ENCODE results near the gene BOLA2. TPM values are rescaled to one million over a fixed set of nuclear protein-coding genes. Genes with fewer than 3 reads are reported as not detected.
A peak's percentile ranks its signal among the peaks of the same experiment; 100 is the strongest.
"Not testable (repeated sequence)": the region's sequence is repeated elsewhere in the genome, so short reads cannot be mapped to it uniquely, and the experiment has no call there.

BOLA2 gene
- 1 to 10 TPM; 2.0 to 6.4 (median 4.2) TPM for polyA plus RNA-seq (ENCODE audit: insufficient read length in 10 of 10)
- long read RNA-seq, donor 1, transcript BOLA2-201 (3 exons, 1,012 nt): major isoform, 12 of 12 reads
- long read RNA-seq, donor 1, partial matches to known transcripts: 0 of 12 reads
- long read RNA-seq, donor 1, other reads (novel, unspliced or antisense): 0 of 12 reads
- long read RNA-seq, donor 2, transcript BOLA2-201 (3 exons, 1,012 nt): major isoform, 14 of 22 reads
- long read RNA-seq, donor 2, partial matches to known transcripts: 0 of 22 reads
- long read RNA-seq, donor 2, other reads (novel, unspliced or antisense): 8 of 22 reads
- long read RNA-seq, donor 3: 0 reads
- long read RNA-seq, donor 4, transcript BOLA2-201 (3 exons, 1,012 nt): major isoform, 17 of 23 reads
- long read RNA-seq, donor 4, partial matches to known transcripts: 6 of 23 reads
- long read RNA-seq, donor 4, other reads (novel, unspliced or antisense): 0 of 23 reads
- long read RNA-seq, donor 5, transcript BOLA2-201 (3 exons, 1,012 nt): major isoform, 21 of 52 reads
- long read RNA-seq, donor 5, partial matches to known transcripts: 14 of 52 reads
- long read RNA-seq, donor 5, other reads (novel, unspliced or antisense): 17 of 52 reads
- long read RNA-seq, donor 6, transcript BOLA2-201 (3 exons, 1,012 nt): major isoform, 15 of 20 reads
- long read RNA-seq, donor 6, partial matches to known transcripts: 5 of 20 reads
- long read RNA-seq, donor 6, other reads (novel, unspliced or antisense): 0 of 20 reads
- long read RNA-seq, donor 7, transcript BOLA2-201 (3 exons, 1,012 nt): major isoform, 6 of 6 reads
- long read RNA-seq, donor 7, partial matches to known transcripts: 0 of 6 reads
- long read RNA-seq, donor 7, other reads (novel, unspliced or antisense): 0 of 6 reads
- long read RNA-seq, donor 8, transcript BOLA2-201 (3 exons, 1,012 nt): major isoform, 11 of 11 reads
- long read RNA-seq, donor 8, partial matches to known transcripts: 0 of 11 reads
- long read RNA-seq, donor 8, other reads (novel, unspliced or antisense): 0 of 11 reads
- long read RNA-seq, donor 9, partial matches to known transcripts: 0 of 1 reads
- long read RNA-seq, donor 9, other reads (novel, unspliced or antisense): 0 of 1 reads

GRCh38 chr16:29454269-29454668 lies at the start of gene BOLA2, which contains the start of gene SLX1B:
Gene BOLA2 (minus strand): TSS chr16:29454351. CDS start chr16:29454253, 98 bp downstream.
Gene SLX1B (plus strand): TSS chr16:29454533.
- not testable (repeated sequence) for DNase-seq

- not testable (repeated sequence) for DNase-seq
These were observed 28.1 kb upstream of the BOLA2 start for GRCh38 chr16:29482276-29482675.

- not testable (repeated sequence) for DNase-seq
These were observed 17.9 kb upstream of the BOLA2 start for GRCh38 chr16:29472065-29472464.

- DNase-seq: not testable (repeated sequence)
These were observed 15.5 kb upstream of the BOLA2 start for GRCh38 chr16:29469660-29470059.

- DNase-seq: not testable (repeated sequence)
These were observed 13.7 kb upstream of the BOLA2 start for GRCh38 chr16:29467654-29468366.

- DNase-seq: not testable (repeated sequence)
These were observed 12.8 kb upstream of the BOLA2 start for GRCh38 chr16:29466904-29467303.

- DNase-seq: not testable (repeated sequence)
These were observed 12.1 kb upstream of the BOLA2 start for GRCh38 chr16:29465985-29466824.

- not testable (repeated sequence) for DNase-seq
These were observed 6.5 kb upstream of the BOLA2 start for GRCh38 chr16:29460647-29461030.

GRCh38 chr16:29459706-29460646 lies 5.8 kb upstream of the BOLA2 start, which contains the start of gene SULT1A4:
Gene SULT1A4 (plus strand): TSS chr16:29459913. CDS start chr16:29461386, 1,473 bp downstream.
- not testable (repeated sequence) for DNase-seq

- DNase-seq: not testable (repeated sequence)
These were observed 3.5 kb upstream of the BOLA2 start for GRCh38 chr16:29457660-29458059.

GRCh38 chr16:29454828-29455227 lies 677 bp upstream of the BOLA2 start:
- DNase-seq: not testable (repeated sequence)

GRCh38 chr16:29453754-29454153 lies 397 bp downstream of the BOLA2 start:
- DNase-seq: not testable (repeated sequence)

- not testable (repeated sequence) for DNase-seq
These were observed 28.8 kb downstream of the BOLA2 start for GRCh38 chr16:29425390-29425789.

GRCh38 chr16:29423587-29423986 lies 30.6 kb downstream of the BOLA2 start:
- not testable (repeated sequence) for DNase-seq

GRCh38 chr16:29405249-29405648 lies 48.9 kb downstream of the BOLA2 start:
- DNase-seq: peak in 1 of 3 donors; percentile 40
